ENCODE data around the gene SIGLEC1. TPM values are rescaled to one million over a fixed set of nuclear protein-coding genes. Genes with fewer than 3 reads are reported as not detected.

The SIGLEC1 gene
- total and polyA plus RNA-seq, 2 experiments from 2014 or later: not detected

DNA sequence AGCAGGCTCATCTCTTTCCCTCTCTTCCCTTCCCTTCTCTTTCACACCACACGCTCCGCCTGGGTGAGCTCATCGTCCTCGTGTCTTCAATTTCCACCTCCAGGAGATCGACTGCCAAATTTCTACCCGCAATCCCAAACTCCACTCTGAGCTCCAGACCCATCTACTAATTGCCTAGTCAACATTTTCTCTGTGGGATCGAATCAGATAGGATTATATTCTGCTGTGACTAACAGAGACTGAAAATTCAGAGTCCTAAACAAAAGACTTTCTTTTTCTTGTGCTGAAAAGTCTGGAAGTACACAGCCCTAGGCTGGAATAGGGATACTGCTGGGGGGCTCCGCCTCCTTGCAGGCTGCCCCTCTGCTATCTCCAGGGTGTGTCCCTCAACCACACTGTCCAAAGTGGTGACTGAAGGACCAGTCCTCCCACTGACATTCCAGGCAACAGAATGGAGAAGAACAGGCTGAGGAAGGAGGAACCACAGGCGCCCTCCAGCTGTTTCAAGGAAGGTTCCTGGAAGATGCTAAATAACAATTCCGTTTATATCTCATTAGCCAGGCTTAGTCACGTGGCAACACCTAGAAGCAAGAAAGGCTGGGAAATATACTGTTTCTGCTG lies 15.1 kb upstream of the SIGLEC1 start:
- TF ChIP-seq EZH2 (IDR thresholded peaks at IDR 0.05; ENCODE audit: low read depth, unreplicated experiment): no peak
- TF ChIP-seq EZH2phosphoT487 (IDR thresholded peaks at IDR 0.05; ENCODE audit: unreplicated experiment): no peak
- TF ChIP-seq, protein P1, sequence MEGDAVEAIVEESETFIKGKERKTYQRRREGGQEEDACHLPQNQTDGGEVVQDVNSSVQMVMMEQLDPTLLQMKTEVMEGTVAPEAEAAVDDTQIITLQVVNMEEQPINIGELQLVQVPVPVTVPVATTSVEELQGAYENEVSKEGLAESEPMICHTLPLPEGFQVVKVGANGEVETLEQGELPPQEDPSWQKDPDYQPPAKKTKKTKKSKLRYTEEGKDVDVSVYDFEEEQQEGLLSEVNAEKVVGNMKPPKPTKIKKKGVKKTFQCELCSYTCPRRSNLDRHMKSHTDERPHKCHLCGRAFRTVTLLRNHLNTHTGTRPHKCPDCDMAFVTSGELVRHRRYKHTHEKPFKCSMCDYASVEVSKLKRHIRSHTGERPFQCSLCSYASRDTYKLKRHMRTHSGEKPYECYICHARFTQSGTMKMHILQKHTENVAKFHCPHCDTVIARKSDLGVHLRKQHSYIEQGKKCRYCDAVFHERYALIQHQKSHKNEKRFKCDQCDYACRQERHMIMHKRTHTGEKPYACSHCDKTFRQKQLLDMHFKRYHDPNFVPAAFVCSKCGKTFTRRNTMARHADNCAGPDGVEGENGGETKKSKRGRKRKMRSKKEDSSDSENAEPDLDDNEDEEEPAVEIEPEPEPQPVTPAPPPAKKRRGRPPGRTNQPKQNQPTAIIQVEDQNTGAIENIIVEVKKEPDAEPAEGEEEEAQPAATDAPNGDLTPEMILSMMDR (conservative IDR thresholded peaks at IDR 0.05; ENCODE audit: low read depth in 2 of 2): no peak
- no peak for TF ChIP-seq JUNB (IDR thresholded peaks at IDR 0.05; ENCODE audit: unreplicated experiment)
- TF ChIP-seq, protein P2, sequence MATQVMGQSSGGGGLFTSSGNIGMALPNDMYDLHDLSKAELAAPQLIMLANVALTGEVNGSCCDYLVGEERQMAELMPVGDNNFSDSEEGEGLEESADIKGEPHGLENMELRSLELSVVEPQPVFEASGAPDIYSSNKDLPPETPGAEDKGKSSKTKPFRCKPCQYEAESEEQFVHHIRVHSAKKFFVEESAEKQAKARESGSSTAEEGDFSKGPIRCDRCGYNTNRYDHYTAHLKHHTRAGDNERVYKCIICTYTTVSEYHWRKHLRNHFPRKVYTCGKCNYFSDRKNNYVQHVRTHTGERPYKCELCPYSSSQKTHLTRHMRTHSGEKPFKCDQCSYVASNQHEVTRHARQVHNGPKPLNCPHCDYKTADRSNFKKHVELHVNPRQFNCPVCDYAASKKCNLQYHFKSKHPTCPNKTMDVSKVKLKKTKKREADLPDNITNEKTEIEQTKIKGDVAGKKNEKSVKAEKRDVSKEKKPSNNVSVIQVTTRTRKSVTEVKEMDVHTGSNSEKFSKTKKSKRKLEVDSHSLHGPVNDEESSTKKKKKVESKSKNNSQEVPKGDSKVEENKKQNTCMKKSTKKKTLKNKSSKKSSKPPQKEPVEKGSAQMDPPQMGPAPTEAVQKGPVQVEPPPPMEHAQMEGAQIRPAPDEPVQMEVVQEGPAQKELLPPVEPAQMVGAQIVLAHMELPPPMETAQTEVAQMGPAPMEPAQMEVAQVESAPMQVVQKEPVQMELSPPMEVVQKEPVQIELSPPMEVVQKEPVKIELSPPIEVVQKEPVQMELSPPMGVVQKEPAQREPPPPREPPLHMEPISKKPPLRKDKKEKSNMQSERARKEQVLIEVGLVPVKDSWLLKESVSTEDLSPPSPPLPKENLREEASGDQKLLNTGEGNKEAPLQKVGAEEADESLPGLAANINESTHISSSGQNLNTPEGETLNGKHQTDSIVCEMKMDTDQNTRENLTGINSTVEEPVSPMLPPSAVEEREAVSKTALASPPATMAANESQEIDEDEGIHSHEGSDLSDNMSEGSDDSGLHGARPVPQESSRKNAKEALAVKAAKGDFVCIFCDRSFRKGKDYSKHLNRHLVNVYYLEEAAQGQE (IDR thresholded peaks at IDR 0.05; ENCODE audit: unreplicated experiment): no peak
- no peak for TF ChIP-seq ZNF114 (CRISPR knock-in tag; IDR thresholded peaks at IDR 0.05)
- TF ChIP-seq, protein P3, sequence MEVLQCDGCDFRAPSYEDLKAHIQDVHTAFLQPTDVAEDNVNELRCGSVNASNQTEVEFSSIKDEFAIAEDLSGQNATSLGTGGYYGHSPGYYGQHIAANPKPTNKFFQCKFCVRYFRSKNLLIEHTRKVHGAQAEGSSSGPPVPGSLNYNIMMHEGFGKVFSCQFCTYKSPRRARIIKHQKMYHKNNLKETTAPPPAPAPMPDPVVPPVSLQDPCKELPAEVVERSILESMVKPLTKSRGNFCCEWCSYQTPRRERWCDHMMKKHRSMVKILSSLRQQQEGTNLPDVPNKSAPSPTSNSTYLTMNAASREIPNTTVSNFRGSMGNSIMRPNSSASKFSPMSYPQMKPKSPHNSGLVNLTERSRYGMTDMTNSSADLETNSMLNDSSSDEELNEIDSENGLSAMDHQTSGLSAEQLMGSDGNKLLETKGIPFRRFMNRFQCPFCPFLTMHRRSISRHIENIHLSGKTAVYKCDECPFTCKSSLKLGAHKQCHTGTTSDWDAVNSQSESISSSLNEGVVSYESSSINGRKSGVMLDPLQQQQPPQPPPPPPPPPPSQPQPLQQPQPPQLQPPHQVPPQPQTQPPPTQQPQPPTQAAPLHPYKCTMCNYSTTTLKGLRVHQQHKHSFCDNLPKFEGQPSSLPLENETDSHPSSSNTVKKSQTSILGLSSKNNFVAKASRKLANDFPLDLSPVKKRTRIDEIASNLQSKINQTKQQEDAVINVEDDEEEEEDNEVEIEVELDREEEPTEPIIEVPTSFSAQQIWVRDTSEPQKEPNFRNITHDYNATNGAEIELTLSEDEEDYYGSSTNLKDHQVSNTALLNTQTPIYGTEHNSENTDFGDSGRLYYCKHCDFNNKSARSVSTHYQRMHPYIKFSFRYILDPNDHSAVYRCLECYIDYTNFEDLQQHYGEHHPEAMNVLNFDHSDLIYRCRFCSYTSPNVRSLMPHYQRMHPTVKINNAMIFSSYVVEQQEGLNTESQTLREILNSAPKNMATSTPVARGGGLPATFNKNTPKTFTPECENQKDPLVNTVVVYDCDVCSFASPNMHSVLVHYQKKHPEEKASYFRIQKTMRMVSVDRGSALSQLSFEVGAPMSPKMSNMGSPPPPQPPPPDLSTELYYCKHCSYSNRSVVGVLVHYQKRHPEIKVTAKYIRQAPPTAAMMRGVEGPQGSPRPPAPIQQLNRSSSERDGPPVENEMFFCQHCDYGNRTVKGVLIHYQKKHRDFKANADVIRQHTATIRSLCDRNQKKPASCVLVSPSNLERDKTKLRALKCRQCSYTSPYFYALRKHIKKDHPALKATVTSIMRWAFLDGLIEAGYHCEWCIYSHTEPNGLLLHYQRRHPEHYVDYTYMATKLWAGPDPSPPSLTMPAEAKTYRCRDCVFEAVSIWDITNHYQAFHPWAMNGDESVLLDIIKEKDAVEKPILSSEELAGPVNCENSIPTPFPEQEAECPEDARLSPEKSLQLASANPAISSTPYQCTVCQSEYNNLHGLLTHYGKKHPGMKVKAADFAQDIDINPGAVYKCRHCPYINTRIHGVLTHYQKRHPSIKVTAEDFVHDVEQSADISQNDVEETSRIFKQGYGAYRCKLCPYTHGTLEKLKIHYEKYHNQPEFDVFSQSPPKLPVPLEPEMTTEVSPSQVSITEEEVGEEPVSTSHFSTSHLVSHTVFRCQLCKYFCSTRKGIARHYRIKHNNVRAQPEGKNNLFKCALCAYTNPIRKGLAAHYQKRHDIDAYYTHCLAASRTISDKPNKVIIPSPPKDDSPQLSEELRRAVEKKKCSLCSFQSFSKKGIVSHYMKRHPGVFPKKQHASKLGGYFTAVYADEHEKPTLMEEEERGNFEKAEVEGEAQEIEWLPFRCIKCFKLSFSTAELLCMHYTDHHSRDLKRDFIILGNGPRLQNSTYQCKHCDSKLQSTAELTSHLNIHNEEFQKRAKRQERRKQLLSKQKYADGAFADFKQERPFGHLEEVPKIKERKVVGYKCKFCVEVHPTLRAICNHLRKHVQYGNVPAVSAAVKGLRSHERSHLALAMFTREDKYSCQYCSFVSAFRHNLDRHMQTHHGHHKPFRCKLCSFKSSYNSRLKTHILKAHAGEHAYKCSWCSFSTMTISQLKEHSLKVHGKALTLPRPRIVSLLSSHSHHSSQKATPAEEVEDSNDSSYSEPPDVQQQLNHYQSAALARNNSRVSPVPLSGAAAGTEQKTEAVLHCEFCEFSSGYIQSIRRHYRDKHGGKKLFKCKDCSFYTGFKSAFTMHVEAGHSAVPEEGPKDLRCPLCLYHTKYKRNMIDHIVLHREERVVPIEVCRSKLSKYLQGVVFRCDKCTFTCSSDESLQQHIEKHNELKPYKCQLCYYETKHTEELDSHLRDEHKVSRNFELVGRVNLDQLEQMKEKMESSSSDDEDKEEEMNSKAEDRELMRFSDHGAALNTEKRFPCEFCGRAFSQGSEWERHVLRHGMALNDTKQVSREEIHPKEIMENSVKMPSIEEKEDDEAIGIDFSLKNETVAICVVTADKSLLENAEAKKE (CRISPR knock-in tag; IDR thresholded peaks at IDR 0.05): no peak
- TF ChIP-seq NANOG (IDR thresholded peaks at IDR 0.05; ENCODE audit: borderline replicate concordance): no peak
- TF ChIP-seq STAT1 (IDR thresholded peaks at IDR 0.05; ENCODE audit: unreplicated experiment): no peak
- H3K79me2 ChIP-seq (replicated peaks; ENCODE audit: insufficient read depth): no peaks in the 10 kb centered on the region
- H3K27ac Mint-ChIP-seq: no peak overlapping the region
- H3K4me3 ChIP-seq: no peak overlapping the region
- peaks cover 30% of the 10 kb centered on the region for H3K27me3 Mint-ChIP-seq (ENCODE audit: insufficient read depth, low read depth, poor library complexity)
- H3K4me2 ChIP-seq: no peak overlapping the region
- no peak overlapping the region for H3K27ac ChIP-seq (ENCODE audit: low read depth)
- H3K9me3 Mint-ChIP-seq: no peaks in the 10 kb centered on the region; the same call in 2 of the 3 replicates
- no peaks in the 10 kb centered on the region for H4K20me1 ChIP-seq (replicated peaks; ENCODE audit: insufficient read depth)
- no peaks in the 10 kb centered on the region for H3K9me2 ChIP-seq (ENCODE audit: insufficient read depth)
- H3K27me3 ChIP-seq (ENCODE audit: insufficient read depth): peaks cover 22% of the 10 kb centered on the region
- no peak overlapping the region for H3K4me3 Mint-ChIP-seq
- H3K4me1 Mint-ChIP-seq: peaks cover 10% of the 10 kb centered on the region
- no peak for ATAC-seq
- no peaks in the 10 kb centered on the region; the same call in 1 of the 2 replicates for H3K4me1 ChIP-seq (ENCODE audit: insufficient read depth)
- H3K36me3 Mint-ChIP-seq (ENCODE audit: low read depth): no peaks in the 10 kb centered on the region; the same call in 2 of the 3 replicates
- no peak for DNase-seq (ENCODE audit: low spot score)
- no peaks in the 10 kb centered on the region for H3K36me3 ChIP-seq (ENCODE audit: insufficient read depth)
- peak overlapping the region; percentile 63; the same call in 1 of the 2 replicates for H2AFZ ChIP-seq
- no peaks in the 10 kb centered on the region for H3F3A ChIP-seq (replicated peaks; ENCODE audit: low read depth)
